Measurements from ENCODE around the gene KRT75.

The KRT75 gene

GRCh38 chr12:52415870-52416750, 18.1 kb downstream of the KRT75 start:
- peak; percentile 20 to 58 (median 40) for DNase-seq

DNA sequence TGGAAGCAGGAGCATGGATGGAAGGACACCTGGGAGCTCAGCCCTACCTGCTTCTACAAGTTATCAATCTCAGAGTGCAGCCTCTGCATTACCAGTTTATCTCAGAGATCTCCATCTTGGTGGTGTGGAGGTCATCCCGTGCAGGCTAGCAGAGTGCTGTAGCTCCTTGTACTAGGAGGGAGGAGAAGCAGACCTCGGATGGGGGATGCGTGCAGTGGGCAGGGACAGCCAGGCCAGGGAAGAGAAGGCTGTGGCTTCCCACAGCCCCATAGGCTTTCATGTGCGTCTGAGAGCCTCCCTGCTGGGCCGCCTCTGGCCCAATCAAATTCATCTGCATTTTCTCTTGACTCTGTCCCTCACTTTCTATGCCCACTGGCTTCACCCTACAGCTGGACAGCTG, 19.2 kb downstream of the KRT75 start:
- DNase-seq = no peak

GRCh38 chr12:52413782-52414345, 20.3 kb downstream of the KRT75 start:
- DNase-seq = no peak

DNA sequence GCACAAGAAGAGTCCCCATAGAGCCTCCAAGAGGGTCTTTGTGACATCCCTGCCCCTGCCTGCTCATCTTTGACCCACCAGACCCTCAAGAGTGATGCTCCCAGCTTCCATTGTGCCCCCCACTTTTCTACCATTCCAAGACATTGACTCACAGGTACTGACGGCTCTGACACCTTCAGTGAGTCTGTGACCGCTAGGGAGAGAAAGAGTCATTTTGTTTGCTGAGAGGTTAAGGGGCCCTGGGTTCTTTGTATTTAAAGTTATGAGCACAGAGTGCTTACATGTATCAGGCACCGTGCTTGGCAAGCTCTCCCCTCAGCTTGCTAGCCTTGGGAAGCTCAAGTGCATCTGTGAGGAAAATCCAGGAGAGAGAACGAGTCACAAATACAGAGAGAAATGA, 21.0 kb downstream of the KRT75 start:
- no peak for DNase-seq

DNA sequence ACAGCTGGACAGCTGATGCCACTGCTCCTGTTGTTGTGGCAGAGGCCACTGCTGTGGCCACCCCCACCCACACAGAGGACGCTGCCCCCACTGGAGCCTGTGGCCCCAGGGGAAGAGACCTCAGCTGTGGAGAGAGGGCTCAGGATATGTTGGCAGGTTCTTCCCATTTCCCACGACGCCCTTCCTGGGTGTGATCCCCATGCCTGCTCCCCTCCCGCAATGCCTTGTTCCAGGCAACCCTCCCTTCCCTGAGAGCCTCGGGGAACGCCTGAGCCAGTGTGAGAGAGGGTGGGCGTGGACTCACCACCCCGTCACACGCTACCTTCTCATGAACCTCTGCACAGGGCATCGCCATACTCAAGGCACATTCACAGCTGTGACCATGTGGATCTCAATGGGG, 22.4 kb downstream of the KRT75 start:
- DNase-seq = no peak

DNA sequence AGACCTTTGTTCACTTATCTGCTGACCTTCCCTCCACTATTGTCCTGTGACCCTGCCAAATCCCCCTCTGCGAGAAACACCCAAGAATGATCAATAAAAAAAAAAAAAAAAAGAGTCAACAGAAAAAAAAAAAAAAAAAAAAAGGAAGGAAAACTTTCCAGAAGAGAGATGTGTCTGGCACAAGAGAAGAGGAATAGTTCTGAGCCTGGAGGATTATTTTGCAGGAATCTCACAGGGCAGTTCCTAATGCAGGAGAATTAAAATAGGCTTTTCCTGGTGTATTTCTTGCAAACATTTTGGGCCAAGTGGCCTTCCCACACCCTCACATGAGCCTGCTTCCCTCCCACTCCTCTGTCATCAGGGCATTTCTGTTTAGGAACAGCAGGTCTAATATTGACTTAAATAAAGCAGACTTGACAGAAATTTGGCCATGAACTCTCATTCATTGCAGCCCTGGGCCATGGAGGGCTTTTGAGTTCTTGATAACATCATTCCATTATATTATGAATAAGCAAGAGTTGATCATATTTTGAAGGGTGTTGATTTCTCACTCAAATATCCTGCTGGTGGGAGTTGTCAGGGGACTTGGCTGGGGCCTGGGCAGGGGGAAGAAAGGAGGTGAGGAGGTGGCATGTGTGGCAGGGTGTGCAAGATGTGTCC, 23.5 kb downstream of the KRT75 start:
- peak in 3 of 4 experiments; percentile 4 to 23 (median 9) for DNase-seq

GRCh38 chr12:52407918-52408317, 26.3 kb downstream of the KRT75 start:
- no peak for DNase-seq

GRCh38 chr12:52405922-52406385, 28.2 kb downstream of the KRT75 start, which contains the start of gene KRT82:
KRT82 (minus strand) TSS chr12:52406335; CDS start chr12:52406277, 58 bp downstream.
- no peak for DNase-seq

DNA sequence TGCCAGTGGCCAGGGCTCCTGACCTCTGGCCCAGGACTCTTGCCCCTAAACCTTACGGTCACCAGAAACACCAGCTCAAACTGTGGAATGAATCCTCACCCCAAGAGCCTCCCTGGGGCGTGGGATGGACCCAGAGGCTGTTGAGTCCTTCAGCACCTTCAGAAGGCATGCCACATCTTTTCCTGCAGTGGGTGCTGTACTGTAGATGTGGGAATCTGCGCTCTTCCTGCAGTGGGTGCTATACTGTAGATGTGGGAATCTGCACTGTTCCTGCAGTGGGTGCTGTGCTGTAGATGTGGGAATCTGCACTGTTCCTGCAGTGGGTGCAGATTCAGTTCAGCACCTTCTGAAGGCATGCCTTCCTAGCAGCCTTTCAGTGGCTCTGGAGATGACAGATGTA, 29.2 kb downstream of the KRT75 start:
- no peak for DNase-seq

- DNase-seq = no peak
Measured at GRCh38 chr12:52403561-52403960, 30.6 kb downstream of the KRT75 start.

- peak in 3 of 4 experiments; percentile 16 to 35 (median 31) for DNase-seq
Measured at GRCh38 chr12:52402873-52403540, 31.2 kb downstream of the KRT75 start.

DNA sequence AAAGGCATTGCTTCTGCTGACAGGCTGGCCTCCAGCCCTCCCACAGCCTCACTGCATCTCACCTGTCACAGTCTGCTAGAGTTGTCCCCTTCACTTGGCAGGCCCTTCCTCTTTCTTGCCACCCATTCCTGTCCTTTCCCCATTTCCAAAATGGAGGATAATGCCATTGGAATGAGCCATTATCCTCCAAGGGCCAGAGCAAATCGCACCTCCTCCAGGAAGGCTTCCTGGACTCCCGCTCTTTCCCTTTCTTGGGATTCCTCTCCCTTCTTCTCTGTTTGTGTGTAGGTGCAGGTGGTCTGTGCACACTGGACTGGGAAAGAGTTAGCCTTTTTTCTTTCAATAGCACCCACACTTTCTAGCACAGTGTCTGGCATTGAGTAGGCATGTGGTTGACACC, 31.8 kb downstream of the KRT75 start:
- no peak for DNase-seq

DNA sequence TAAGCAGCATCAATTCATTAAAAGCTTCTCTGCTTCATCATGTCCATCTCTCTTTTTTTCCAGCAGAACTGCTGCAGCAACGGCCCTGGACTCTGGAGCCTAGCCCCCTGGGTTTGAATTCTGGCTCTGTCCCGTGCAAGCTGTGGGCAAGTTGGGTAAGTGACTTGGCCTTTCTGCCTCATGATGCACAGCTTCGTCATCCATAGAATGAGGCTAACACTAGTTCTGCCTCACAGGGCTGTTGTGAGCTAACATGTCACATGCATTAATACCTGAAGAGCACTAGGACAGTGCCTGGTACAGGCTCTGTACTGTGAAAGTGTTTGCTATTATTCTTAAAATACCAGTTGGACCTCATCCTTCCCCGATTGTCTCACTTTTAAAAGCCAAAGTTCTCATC, 32.2 kb downstream of the KRT75 start:
- DNase-seq = no peak

GRCh38 chr12:52401526-52401925, 32.6 kb downstream of the KRT75 start:
- no peak for DNase-seq

DNA sequence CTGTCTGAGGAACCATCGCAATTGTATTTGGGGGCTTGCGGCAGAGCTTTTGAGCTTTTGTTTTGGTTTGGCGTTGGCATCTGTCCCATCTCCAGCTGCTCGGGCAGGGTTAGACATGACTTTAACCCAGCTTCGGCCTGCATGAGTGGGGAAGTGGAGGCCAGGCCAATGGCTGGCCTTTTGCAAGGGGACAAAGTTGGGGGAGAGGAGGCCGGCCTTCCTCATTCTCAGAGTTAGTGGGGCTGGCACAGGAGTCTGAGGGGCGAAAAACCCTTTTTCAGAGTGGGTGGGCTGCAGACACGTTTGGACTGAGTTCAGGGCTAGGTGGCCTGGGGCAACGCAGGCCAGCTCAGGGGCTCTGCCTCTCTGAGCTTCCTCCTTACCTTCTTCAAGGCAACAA, 33.3 kb downstream of the KRT75 start:
- no peak for DNase-seq

- no peak for DNase-seq
Measured at GRCh38 chr12:52399756-52400155, 34.4 kb downstream of the KRT75 start.

DNA sequence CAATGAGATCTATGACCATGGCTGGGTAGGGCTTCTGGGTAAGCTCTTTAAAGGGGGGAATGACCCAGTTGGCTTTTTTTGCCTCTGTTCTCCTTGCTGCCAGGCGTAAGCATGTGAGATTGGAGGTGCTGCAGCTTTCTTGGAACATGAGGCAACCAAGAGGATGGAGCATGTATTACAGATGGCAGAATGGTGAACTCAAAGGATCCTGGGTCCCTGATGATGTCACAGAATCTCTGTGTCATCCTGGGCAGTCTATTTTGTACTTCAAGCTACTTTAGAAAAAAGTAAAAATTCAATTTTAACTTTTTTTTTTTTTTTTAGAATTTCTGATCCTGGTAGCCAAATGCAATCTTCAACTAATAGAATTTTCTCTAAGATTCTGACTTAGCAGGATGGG, 36.0 kb downstream of the KRT75 start:
- DNase-seq = no peak

GRCh38 chr12:52396656-52397055, 37.5 kb downstream of the KRT75 start:
- no peak for DNase-seq

- no peak for DNase-seq
Measured at GRCh38 chr12:52395761-52396434, 38.3 kb downstream of the KRT75 start.

- DNase-seq = no peak
Measured at GRCh38 chr12:52394836-52395405, 39.2 kb downstream of the KRT75 start.

DNA sequence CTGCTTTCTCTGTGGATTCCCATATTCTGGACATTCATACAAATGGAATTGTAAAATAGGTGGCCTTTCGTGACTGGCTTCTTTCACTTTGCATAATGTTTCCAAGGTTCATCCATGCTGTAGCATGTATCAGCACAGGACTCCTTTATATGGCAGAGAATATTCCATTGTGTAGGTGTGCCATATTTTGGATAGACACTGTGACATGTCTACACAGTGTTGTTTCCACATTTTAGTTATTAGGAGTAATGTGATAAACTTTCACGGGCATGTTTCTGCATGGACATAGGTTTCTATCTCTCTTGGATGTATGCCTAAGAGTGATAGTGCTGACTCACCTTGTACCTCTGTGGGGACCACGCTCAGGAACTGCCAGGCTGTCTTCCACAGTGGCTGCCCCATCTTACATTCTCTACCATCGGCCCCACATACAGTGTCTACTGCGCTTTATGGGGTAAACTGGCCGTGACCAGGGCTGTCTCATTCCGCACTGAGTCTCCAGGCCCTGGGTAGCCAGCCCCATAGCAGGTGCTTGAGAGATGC, 41.6 kb downstream of the KRT75 start:
- no peak for DNase-seq

DNA sequence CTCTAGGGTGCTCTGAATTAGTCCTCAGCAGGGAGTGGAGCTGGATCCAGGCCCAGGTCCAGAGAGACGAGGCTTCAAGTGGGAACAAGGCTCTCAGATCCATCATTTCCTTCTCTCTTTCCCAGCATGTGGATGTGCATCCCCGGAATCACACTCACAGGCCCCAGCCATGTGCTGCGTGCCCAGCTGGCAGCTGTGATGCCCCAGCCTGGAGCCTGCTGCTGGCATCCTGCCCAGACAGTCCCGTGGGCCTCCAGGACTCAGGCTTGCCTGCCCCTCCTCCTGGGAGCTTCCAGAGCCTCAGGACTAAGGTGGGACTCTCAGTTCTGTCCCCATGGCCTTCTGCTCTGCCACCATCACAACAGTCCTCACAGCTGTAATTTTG, 42.6 kb downstream of the KRT75 start:
- DNase-seq = no peak

All from suppressor macrophage (primary cell).